Measurements from ENCODE around the gene GAPT.

- no peak for TF ChIP-seq POLR2A (IDR thresholded peaks at IDR 0.05)
- TF ChIP-seq CTCF (IDR thresholded peaks at IDR 0.05): no peak
Observed at GRCh38 chr5:58517198-58517597, 26.0 kb downstream of the GAPT start.
